DMS153 treated with DMSO at 0.1 percent for 48 hours (cell line): ENCODE data around the gene SMIM23.

Source experiments
- DNase-seq: peaks from one replicate; lab custom pipeline; 2025; ENCODE audit not compliant: unreplicated experiment; lab: John Stamatoyannopoulos, UW

Gene SMIM23

GRCh38 chr5:171813813-171814490 is 28.3 kb downstream of the SMIM23 start:
- DNase-seq = no peak

- no peak for DNase-seq
These were observed 31.0 kb downstream of the SMIM23 start for GRCh38 chr5:171816666-171817065.

GRCh38 chr5:171820561-171820960 is 34.9 kb downstream of the SMIM23 start:
- DNase-seq = no peak

DNA sequence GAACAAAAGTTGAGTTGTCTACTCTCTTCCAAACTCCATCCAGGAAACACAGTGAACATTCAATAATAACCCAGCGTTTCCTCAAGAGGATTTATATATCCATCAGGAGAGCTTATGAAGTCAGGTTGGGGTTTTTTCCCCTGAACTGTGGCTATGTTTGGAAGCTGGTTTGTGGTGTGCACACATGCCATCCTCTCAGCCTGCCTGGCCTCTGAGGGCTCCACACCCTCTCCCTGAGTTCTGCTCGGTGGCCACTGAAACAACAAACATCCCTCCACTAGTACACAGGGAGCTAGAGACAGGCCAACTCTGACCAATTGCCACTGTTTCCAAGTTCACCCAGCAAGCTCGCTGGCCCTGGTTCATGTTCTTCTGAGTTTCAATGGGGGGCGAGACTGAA is 35.7 kb downstream of the SMIM23 start:
- DNase-seq = no peak

DNA sequence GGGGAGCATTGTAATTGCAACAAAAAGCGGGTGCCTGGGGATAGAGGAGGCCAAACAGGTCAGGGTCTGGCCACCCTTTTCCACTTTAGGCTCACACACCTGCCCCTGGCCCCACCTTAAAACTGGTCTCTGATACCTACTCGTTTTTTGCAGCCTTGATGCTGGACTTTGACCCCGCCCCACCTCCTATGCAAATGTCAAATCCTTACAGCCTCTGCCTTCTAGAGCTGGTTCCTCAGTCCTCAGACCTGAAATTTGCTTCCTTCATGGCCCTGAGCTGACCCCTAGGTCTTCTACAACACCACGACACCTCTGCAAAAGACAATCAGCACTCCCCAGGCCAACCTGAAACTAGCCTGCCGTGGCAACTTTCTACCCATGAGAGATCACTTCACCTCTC is 37.7 kb downstream of the SMIM23 start:
- no peak for DNase-seq

DNA sequence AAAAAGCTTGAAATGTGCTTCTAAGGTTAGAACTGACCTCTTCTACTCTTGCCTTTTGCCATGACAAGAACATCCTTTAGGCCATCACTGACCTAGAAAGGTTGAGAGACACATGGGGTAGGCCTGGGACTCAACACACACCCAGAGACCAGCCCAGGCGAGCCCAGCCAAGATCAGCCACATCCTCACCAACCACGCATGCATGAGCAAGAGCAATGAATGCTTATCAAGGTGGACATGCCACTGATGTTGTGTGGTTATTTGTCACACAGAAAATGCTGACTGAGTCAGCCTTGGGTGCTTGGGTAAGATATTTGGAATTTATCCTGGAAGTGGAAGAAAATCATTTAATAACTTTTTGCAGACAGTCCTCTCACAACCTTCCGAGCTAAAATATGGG is 39.4 kb downstream of the SMIM23 start:
- no peak for DNase-seq

DNA sequence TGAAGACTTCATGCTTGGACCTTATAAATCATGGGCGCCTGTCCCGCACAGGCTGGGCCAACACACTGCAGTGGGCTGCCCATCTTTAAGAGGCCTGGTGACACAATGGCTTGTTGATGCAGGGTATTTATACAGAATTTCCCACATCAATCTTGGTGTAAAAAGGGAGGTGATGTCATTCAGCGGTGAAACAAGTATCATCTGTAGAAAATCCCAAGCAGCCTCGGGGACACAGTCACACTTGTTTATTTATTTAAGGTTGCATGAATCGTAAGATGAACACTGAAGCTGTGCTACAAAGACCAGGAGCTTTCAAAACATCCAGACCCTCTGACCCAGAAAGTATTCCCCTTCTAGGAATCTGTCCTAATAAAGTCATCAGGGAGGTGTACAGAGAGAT is 40.5 kb downstream of the SMIM23 start:
- no peak for DNase-seq

- DNase-seq = no peak
These were observed 41.5 kb downstream of the SMIM23 start for GRCh38 chr5:171827162-171827561.

DNA sequence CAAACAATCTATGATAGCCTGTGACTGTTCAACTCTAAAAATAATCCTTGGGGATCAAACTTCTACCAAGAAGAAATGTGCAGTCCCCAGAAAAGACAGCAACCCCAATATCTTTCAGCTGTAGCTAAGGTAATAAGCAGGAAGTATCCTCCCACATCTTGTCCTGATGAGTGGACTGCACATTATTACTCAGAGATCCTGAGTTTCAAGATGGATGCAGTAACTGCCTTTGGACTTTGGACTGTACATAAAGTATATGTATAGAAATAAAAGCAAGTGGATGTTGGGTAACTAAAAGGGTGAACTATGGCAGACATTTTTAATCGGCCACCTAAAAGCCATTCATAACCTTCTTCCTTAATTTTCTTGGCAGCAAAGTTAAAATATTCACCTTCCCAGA is 45.1 kb downstream of the SMIM23 start:
- DNase-seq = no peak

- DNase-seq = no peak
These were observed 47.2 kb downstream of the SMIM23 start for GRCh38 chr5:171832775-171833174.

GRCh38 chr5:171834461-171834860 is 48.8 kb downstream of the SMIM23 start:
- no peak for DNase-seq

DNA sequence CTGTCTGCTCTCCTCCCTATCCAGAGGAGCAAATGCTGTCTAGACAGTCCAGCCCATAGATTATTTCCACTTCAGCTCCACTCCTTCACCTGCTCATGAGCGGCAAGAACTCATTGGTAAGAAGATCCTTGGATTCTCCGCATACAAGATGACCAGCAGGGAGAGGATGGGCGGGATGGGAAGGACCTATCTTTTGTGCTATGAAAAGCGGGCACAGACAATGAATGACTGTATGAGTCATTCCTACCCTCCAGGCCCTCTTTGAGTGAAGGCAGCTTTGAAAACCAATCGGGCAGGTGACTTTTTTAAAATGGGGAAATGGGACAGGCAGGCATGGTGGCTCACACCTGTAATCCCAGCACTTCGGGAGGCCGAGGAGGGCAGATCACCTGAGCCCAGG is 49.4 kb downstream of the SMIM23 start:
- no peak for DNase-seq

DNA sequence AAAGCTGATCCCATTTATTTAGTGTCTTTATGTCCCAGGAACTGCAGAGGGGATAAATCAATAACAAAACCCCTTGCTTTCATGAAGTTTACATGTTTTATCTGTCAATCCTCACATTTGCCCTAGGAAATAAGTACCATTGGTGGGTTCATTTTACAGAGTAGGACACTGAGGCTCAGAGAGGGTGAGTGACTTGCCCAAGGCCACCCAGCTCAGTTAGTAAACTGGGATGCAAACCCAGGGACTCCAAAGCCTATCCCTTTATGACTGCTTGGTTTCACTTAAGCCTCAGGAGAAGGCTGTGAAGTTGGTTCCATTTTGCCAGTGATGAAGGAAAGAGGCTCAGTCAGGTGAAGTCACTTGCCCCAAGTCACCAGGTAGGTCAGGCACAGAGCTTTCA is 51.9 kb downstream of the SMIM23 start:
- no peak for DNase-seq

DNA sequence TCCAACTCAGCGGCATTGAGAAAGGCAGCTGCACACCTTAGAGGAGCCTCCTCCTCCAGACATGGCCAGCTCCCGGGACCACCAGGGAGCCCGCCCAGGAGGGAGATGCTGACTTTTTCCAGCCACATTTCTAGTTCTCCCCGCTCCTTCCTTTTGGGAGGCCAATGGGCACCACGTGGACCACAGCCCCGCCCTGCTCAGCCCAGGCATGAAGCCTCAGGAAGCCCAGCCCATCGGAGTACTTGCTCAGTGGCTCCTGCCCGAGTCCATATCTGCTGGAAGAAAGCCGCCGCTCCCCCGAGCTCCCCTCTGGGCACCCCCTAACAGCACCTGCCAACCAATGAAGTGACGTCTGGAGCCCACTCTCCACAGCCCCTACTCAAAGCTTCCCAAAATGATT is 52.4 kb downstream of the SMIM23 start:
- no peak for DNase-seq

DNA sequence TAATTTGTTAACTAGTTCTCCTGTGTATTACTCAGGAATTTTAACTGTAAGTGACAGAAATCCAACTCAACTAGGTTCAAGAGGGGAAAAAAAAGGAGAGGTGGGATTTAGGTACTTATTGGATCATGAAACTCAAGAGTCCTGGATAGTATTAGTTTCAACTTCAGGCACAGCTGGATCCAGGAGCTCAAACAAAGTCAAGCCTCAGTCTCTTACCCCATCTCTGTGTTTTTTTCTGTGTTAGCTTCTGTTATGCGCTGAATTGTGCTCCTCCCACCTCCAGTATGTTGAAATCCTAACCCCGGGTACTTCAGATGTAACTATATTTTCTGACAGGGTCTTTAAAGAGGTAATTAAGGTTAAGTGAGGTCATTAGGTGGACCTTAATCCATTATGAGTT is 53.5 kb downstream of the SMIM23 start:
- DNase-seq = no peak

DNA sequence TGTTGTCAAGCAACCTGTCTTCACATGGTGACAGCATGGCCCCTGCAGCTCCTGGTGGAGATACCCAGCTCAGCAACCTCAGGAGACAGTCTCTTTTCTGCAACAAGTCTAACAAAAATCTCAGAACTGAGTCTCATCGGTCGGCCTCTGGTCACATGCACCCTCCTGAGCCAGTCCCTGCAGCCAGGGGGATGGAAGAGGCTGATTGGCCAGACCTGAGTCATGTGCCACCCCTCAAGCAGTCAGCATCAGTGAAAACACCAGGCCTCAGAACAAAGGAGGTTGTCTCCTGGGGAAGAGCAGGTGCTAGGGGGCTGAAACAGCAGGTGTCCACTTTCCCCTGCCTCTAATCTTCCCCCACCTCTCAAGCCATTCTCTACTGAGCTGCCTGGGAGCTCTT is 54.4 kb downstream of the SMIM23 start:
- DNase-seq = no peak
